Liver (tissue), 9 donors: ENCODE measurements around the gene TCAP. TPM values are rescaled to one million over a fixed set of nuclear protein-coding genes. Genes with fewer than 3 reads are reported as not detected.
A peak's percentile ranks its signal among the peaks of the same experiment; 100 is the strongest.

Experiments used
- DNase-seq: peaks from one replicate; pipeline ENCODE4 v3.0.0-alpha.2; 2017; ENCODE audit warnings: low spot score
- H3K27ac ChIP-seq, 2 donors: one replicate each; pipeline ENCODE4 v1.7.0; 2013; ENCODE audit warnings: inconsistent platforms in 2 of 2, low read length in 2 of 2, control low read depth in 1 of 2, low read depth in 1 of 2, mild to moderate bottlenecking in 1 of 2
- H3K27me3 ChIP-seq, 4 donors: one replicate each; pipeline versions ENCODE4 v1.6.1 to v1.7.0; 2013; ENCODE audit warnings: low read length in 3 of 4, inconsistent platforms in 1 of 4, mild to moderate bottlenecking in 1 of 4, moderate library complexity in 1 of 4; ENCODE audit not compliant: control insufficient read depth in 4 of 4, insufficient read depth in 4 of 4
- H3K36me3 ChIP-seq, 4 donors: one replicate each; pipeline versions ENCODE4 v1.6.1 to v1.7.0; 2013; ENCODE audit warnings: low read length in 3 of 4, mild to moderate bottlenecking in 3 of 4, low read depth in 1 of 4, moderate library complexity in 1 of 4; ENCODE audit not compliant: control insufficient read depth in 4 of 4, insufficient read depth in 3 of 4
- H3K4me1 ChIP-seq, 4 donors: one replicate each; pipeline versions ENCODE4 v1.6.1 to v1.7.0; 2013; ENCODE audit warnings: low read length in 3 of 4, mild to moderate bottlenecking in 3 of 4, moderate library complexity in 1 of 4; ENCODE audit not compliant: control insufficient read depth in 4 of 4, insufficient read depth in 4 of 4
- H3K4me3 ChIP-seq, 3 donors: one replicate each; pipeline versions ENCODE4 v1.6.1 to v1.7.0; 2013; ENCODE audit warnings: low read length in 3 of 3, control low read depth in 1 of 3, low read depth in 1 of 3, mild to moderate bottlenecking in 1 of 3
- H3K9ac ChIP-seq, 2 donors: one replicate each; pipeline ENCODE4 v1.7.0; 2013; ENCODE audit warnings: low read length in 2 of 2, mild to moderate bottlenecking in 2 of 2, moderate library complexity in 2 of 2, control low read depth in 1 of 2, low read depth in 1 of 2
- H3K9me3 ChIP-seq, 4 donors: one replicate each; pipeline versions ENCODE4 v1.6.1 to v1.7.0; 2013; ENCODE audit warnings: low read length in 3 of 4; ENCODE audit not compliant: control insufficient read depth in 4 of 4
- FOXA1 ChIP-seq: IDR thresholded peaks from 2 replicates; pipeline ENCODE4 v1.6.1; 2016; ENCODE audit warnings: antibody characterized with exemption
- FOXA2 ChIP-seq: IDR thresholded peaks from 2 replicates; pipeline ENCODE4 v1.6.1; 2016; ENCODE audit warnings: antibody characterized with exemption
- GABPA ChIP-seq, 2 donors: IDR thresholded peaks in 1 of 2; conservative IDR thresholded peaks in 1 of 2; 2 replicates each; pipeline ENCODE4 v1.6.1; 2016; ENCODE audit warnings: antibody characterized with exemption in 2 of 2, mild to moderate bottlenecking in 1 of 2, moderate library complexity in 1 of 2
- HNF4A ChIP-seq, 2 donors: conservative IDR thresholded peaks; 2 replicates each; pipeline ENCODE4 v1.6.1; 2016; ENCODE audit warnings: antibody characterized with exemption in 2 of 2, mild to moderate bottlenecking in 2 of 2
- HNF4G ChIP-seq: IDR thresholded peaks from 2 replicates; pipeline ENCODE4 v1.6.1; 2016; ENCODE audit warnings: antibody characterized with exemption
- NR2F2 ChIP-seq: IDR thresholded peaks from 2 replicates; pipeline ENCODE4 v1.6.1; 2016; ENCODE audit warnings: antibody characterized with exemption
- RAD21 ChIP-seq, 2 donors: IDR thresholded peaks; 2 replicates each; pipeline ENCODE4 v1.6.1; 2016; ENCODE audit warnings: antibody characterized with exemption in 2 of 2, mild to moderate bottlenecking in 2 of 2
- REST ChIP-seq: IDR thresholded peaks from 2 replicates; pipeline ENCODE4 v1.6.1; 2016; ENCODE audit warnings: antibody characterized with exemption, mild to moderate bottlenecking
- RXRA ChIP-seq, 2 donors: IDR thresholded peaks; 2 replicates each; pipeline ENCODE4 v1.6.1; 2017 to 2018; ENCODE audit warnings: antibody characterized with exemption in 2 of 2, mild to moderate bottlenecking in 1 of 2
- SP1 ChIP-seq: IDR thresholded peaks from 2 replicates; pipeline ENCODE4 v1.6.1; 2018; ENCODE audit warnings: antibody characterized with exemption, mild to moderate bottlenecking
- ZBTB33 ChIP-seq: IDR thresholded peaks from 2 replicates; pipeline ENCODE4 v1.6.1; 2016; ENCODE audit warnings: antibody characterized with exemption
- WGBS: extraction: QIAGEN DNeasy Blood & Tissue Kit; methylation state at CpG from one replicate; pipeline ENCODE4 v1.1.7; 2013; 5-methylcytosine and 5-hydroxymethylcytosine counted together
- polyA plus RNA-seq, 2 donors: library from polyadenylated mRNA; stranded (reverse) in 1 of 2; unstranded in 1 of 2; fragments of 200-250 nt in 1 of 2; fragments of >200 nt in 1 of 2; fragmentation: Nextera tagmentation in 1 of 2; extraction: Ambion mirVana in 1 of 2; gene quantifications; one replicate each; pipeline versions ENCODE4 v1.2.1 to v1.2.3, GENCODE V29; 2013 to 2015
- total RNA-seq, 2 donors: library from RNA; depleted of rRNA; stranded (reverse); fragments of >200 nt; gene quantifications; one replicate each; pipeline ENCODE4 v1.2.3, GENCODE V29; 2014
- TF ChIP-seq, protein P1 (sequence below): fragments of 150-350 bp; IDR thresholded peaks from 2 replicates; pipeline ENCODE4 v1.5.1; 2017; ENCODE audit warnings: improper control_type of control experiment, low read depth, low read length; ENCODE audit not compliant: missing input control
- donor health status: healthy.
- donor health status: healthy.
- donor health status: healthy.
- donor health status: healthy.
- donor health status: healthy.

TCAP gene
- total and polyA plus RNA-seq, 4 donors: 0.14 to 0.67 (median 0.22) TPM; not detected in 1

GRCh38 chr17:39641097-39641496, 24.1 kb upstream of the TCAP start:
- H3K4me1 ChIP-seq: peaks cover 5 to 44% (median 32%) of the 10 kb centered on the region in 4 donors
- no peaks in the 10 kb centered on the region for H3K36me3 ChIP-seq
- no peak overlapping the region for H3K4me3 ChIP-seq
- no peak overlapping the region for H3K27ac ChIP-seq
- no peaks in the 10 kb centered on the region for H3K27me3 ChIP-seq
- WGBS: 93% methylated on average over 4 of the region's 4 CpGs
- TF ChIP-seq GABPA (IDR thresholded peaks at IDR 0.05 in 1 of 2, conservative IDR thresholded peaks at IDR 0.05 in 1 of 2): no peak
- TF ChIP-seq HNF4G: no peak
- TF ChIP-seq FOXA1: no peak
- H3K9ac ChIP-seq: no peak overlapping the region
- no peaks in the 10 kb centered on the region for H3K9me3 ChIP-seq
- DNase-seq: no peak

GRCh38 chr17:39641883-39642282, 23.3 kb upstream of the TCAP start:
- Histone ChIP-seq H3K27ac (no peak overlapping the region), H3K36me3 (no peaks in the 10 kb centered on the region), H3K9ac (no peak overlapping the region), H3K4me3 (no peak overlapping the region), H3K27me3 (no peaks in the 10 kb centered on the region), H3K4me1 (peaks cover 4 to 37% (median 27%) of the 10 kb centered on the region in 4 donors), H3K9me3 (no peaks in the 10 kb centered on the region)
- TF ChIP-seq NR2F2: peak; percentile 30
- TF ChIP-seq SP1: no peak
- no peak for TF ChIP-seq FOXA2
- no peak for TF ChIP-seq RAD21 (IDR thresholded peaks at IDR 0.05)
- no peak for TF ChIP-seq ZBTB33
- TF ChIP-seq HNF4A (conservative IDR thresholded peaks at IDR 0.05): no peak
- no peak for TF ChIP-seq HNF4G
- TF ChIP-seq REST: no peak
- WGBS: 78% methylated on average over 7 of the region's 7 CpGs
- DNase-seq: no peak

DNA sequence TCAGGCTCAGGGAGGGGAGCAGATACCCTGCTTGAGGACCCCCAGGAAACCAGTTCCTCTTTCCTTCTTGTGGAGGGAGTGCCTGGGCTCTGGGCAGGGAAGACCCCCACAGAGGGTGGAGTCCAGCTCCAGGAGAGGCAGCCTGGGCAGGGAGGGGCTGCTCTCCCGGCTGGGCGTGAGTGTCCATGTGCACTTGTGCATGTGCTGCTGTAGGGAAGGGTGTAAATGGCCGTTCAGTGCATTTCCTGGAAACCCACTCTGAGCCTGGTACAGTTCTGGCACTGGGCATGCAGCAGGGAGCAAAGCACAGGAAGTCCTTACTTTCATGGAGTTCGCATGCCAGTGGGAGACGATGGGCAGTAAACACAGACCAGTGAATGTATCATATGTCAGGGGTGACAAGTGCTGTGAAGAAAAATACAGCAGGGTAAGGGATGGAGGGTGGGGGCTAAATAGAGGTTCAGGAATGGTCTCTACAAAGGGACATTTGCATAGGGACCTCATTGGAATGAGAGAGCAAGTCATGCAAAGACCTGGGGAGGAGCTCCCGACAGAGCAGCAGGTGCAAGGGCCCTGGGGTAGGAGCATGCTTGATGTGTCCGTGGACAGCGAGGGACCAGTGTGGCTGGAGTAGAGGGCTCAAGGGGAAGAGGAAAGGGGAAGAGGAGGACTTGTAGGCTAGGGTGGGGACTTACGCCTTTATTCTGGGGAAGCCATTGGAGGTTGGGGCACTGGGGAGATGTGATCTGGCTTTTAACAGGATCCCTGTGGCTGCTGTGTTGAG, 22.7 kb upstream of the TCAP start:
- peaks cover 4 to 34% (median 26%) of the 10 kb centered on the region in 4 donors for H3K4me1 ChIP-seq
- TF ChIP-seq RXRA (IDR thresholded peaks at IDR 0.05): no peak
- TF ChIP-seq, protein P1, sequence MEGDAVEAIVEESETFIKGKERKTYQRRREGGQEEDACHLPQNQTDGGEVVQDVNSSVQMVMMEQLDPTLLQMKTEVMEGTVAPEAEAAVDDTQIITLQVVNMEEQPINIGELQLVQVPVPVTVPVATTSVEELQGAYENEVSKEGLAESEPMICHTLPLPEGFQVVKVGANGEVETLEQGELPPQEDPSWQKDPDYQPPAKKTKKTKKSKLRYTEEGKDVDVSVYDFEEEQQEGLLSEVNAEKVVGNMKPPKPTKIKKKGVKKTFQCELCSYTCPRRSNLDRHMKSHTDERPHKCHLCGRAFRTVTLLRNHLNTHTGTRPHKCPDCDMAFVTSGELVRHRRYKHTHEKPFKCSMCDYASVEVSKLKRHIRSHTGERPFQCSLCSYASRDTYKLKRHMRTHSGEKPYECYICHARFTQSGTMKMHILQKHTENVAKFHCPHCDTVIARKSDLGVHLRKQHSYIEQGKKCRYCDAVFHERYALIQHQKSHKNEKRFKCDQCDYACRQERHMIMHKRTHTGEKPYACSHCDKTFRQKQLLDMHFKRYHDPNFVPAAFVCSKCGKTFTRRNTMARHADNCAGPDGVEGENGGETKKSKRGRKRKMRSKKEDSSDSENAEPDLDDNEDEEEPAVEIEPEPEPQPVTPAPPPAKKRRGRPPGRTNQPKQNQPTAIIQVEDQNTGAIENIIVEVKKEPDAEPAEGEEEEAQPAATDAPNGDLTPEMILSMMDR: no peak
- TF ChIP-seq RAD21 (IDR thresholded peaks at IDR 0.05): no peak
- TF ChIP-seq GABPA (IDR thresholded peaks at IDR 0.05 in 1 of 2, conservative IDR thresholded peaks at IDR 0.05 in 1 of 2): no peak
- no peak for TF ChIP-seq SP1
- TF ChIP-seq HNF4A (conservative IDR thresholded peaks at IDR 0.05): no peak
- no peak for TF ChIP-seq FOXA2
- no peak for TF ChIP-seq NR2F2

More for the DNA sequence above, 22.7 kb upstream of the TCAP start:
- no peak overlapping the region for H3K4me3 ChIP-seq
- H3K9ac ChIP-seq: no peak overlapping the region
- DNase-seq: no peak
- WGBS: 87% methylated on average over 9 of the region's 9 CpGs
- H3K36me3 ChIP-seq: no peaks in the 10 kb centered on the region
- no peaks in the 10 kb centered on the region for H3K27me3 ChIP-seq
- H3K9me3 ChIP-seq: no peaks in the 10 kb centered on the region
- no peak overlapping the region for H3K27ac ChIP-seq
